GM19240 (cell line): ENCODE results near the gene IL6.

ENCODE experiments used
- DNase-seq: peaks from one replicate; pipeline ENCODE4 v3.0.0; 2011; ENCODE audit warnings: low spot score; ENCODE audit not compliant: insufficient read length

The IL6 gene

DNA sequence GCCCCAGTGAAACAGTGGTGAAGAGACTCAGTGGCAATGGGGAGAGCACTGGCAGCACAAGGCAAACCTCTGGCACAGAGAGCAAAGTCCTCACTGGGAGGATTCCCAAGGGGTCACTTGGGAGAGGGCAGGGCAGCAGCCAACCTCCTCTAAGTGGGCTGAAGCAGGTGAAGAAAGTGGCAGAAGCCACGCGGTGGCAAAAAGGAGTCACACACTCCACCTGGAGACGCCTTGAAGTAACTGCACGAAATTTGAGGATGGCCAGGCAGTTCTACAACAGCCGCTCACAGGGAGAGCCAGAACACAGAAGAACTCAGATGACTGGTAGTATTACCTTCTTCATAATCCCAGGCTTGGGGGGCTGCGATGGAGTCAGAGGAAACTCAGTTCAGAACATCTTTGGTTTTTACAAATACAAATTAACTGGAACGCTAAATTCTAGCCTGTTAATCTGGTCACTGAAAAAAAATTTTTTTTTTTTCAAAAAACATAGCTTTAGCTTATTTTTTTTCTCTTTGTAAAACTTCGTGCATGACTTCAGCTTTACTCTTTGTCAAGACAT, 574 bp upstream of the IL6 start:
- peak; percentile 33 for DNase-seq

DNA sequence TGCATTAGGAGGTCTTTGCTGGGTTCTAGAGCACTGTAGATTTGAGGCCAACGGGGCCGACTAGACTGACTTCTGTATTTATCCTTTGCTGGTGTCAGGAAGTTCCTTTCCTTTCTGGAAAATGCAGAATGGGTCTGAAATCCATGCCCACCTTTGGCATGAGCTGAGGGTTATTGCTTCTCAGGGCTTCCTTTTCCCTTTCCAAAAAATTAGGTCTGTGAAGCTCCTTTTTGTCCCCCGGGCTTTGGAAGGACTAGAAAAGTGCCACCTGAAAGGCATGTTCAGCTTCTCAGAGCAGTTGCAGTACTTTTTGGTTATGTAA, 675 bp downstream of the IL6 start:
- DNase-seq: no peak

GRCh38 chr7:22728401-22729029, 1.5 kb downstream of the IL6 start:
- no peak for DNase-seq

DNA sequence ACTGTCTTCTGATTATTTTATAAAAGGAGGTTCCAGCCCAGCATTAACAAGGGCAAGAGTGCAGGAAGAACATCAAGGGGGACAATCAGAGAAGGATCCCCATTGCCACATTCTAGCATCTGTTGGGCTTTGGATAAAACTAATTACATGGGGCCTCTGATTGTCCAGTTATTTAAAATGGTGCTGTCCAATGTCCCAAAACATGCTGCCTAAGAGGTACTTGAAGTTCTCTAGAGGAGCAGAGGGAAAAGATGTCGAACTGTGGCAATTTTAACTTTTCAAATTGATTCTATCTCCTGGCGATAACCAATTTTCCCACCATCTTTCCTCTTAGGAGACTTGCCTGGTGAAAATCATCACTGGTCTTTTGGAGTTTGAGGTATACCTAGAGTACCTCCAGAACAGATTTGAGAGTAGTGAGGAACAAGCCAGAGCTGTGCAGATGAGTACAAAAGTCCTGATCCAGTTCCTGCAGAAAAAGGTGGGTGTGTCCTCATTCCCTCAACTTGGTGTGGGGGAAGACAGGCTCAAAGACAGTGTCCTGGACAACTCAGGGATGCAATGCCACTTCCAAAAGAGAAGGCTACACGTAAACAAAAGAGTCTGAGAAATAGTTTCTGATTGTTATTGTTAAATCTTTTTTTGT, 2.3 kb downstream of the IL6 start:
- no peak for DNase-seq

DNA sequence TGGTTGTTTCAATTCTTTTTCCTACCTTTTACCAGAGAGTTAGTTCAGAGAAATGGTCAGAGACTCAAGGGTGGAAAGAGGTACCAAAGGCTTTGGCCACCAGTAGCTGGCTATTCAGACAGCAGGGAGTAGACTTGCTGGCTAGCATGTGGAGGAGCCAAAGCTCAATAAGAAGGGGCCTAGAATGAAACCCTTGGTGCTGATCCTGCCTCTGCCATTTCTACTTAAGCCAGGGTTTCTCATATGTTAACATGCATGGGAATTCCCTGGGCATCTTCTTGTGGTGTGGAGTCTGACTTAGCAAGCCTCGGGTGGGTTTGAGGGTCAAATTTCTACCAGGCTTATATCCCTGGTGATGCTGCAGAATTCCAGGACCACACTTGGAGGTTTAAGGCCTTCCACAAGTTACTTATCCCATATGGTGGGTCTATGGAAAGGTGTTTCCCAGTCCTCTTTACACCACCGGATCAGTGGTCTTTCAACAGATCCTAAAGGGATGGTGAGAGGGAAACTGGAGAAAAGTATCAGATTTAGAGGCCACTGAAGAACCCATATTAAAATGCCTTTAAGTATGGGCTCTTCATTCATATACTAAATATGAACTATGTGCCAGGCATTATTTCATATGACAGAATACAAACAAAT, 3.2 kb downstream of the IL6 start:
- DNase-seq: no peak

DNA sequence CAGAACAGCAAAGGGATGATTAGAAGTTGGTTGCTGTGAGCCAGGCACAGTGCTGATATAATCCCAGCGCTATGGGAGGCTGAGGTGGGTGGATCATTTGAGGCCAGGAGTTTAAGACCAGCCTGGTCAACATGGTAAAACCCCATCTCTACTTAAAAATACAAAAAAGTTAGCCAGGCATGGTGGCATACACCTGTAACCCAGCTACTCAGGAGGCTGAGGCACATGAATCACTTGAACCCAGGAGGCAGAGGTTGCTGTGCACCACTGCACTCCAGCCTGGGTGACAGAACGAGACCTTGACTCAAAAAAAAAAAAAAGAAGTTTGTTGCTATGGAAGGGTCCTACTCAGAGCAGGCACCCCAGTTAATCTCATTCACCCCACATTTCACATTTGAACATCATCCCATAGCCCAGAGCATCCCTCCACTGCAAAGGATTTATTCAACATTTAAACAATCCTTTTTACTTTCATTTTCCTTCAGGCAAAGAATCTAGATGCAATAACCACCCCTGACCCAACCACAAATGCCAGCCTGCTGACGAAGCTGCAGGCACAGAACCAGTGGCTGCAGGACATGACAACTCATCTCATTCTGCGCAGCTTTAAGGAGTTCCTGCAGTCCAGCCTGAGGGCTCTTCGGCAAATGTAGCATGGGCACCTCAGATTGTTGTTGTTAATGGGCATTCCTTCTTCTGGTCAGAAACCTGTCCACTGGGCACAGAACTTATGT, 4.1 kb downstream of the IL6 start:
- DNase-seq: no peak

DNA sequence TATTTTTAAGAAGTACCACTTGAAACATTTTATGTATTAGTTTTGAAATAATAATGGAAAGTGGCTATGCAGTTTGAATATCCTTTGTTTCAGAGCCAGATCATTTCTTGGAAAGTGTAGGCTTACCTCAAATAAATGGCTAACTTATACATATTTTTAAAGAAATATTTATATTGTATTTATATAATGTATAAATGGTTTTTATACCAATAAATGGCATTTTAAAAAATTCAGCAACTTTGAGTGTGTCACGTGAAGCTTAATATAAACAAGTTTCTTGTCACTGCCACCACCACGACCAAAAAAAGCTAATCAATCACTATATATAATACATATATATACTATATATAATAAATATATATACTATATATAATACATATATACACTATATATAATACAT, 4.8 kb downstream of the IL6 start:
- DNase-seq: no peak

DNA sequence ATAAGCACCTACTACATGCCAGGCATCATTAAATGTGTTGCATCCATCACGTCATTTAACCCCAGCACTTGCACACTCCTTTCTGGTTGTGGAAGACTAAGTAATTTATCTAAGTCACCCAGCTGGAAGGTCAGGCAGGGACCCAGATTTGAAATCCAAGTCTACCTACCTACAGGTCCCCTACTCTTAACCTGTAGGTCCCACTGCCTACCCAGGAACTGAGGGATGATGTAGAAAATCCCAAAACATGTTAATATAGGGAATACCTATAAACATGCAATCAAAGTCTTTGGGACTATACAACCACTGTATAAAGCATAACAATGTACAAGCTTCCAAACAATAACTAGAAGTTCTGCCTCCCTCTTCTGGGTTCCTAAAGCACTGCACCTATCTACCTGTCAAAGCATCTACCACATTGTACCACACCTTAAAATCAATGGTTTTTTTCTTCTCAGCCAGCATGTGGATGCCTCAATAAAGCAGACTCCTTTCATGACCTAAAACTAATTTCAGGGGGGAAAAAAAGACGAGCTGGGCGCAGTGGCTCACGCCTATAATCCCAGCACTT, 5.6 kb downstream of the IL6 start:
- DNase-seq: no peak

- DNase-seq: no peak
Observed at GRCh38 chr7:22733761-22734160, 6.8 kb downstream of the IL6 start.

DNA sequence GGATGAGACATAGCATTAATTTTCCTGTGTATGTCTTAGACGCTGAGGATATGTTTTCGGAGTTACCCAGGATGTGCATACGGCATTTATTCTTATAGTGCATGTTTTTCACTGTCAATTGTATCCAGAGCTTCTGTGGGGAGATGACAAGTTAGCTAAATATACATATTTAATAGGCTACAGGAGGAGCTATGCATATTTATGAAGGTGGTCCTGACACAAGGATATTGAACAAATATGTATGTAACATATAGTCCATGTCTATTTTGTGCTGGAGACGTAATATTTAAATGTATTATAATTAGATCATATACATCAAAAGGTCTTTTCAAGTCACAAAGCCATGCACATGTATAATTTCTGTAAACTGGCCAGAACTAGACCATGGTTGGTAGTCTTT, 16.0 kb downstream of the IL6 start:
- no peak for DNase-seq

- no peak for DNase-seq
Observed at GRCh38 chr7:22751341-22751740, 24.3 kb downstream of the IL6 start.

- DNase-seq: no peak
Observed at GRCh38 chr7:22757338-22757994, 30.5 kb downstream of the IL6 start.

DNA sequence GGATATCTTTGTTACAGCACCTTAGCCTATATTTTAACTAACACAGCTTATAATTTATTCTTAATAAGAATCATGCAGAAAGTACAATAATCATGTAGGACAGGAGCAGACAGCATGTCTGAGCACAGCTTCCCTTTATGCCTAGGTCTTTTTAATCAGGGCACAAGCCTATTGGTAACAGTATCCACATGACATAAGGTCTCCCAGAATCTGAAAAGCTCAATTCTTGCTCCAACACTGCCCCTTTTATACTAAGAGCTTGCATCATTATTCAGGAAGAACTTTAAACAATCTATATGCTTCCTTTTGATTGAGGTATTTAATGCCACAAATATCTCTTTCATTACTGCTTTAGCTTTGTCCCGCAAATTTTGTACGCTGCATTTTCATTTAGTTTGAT, 31.6 kb downstream of the IL6 start:
- DNase-seq: no peak

- no peak for DNase-seq
Observed at GRCh38 chr7:22759721-22760120, 32.7 kb downstream of the IL6 start.

GRCh38 chr7:22762866-22763265, 35.9 kb downstream of the IL6 start:
- DNase-seq: no peak

GRCh38 chr7:22765609-22766008, 38.6 kb downstream of the IL6 start:
- DNase-seq: peak; percentile 16

- no peak for DNase-seq
Observed at GRCh38 chr7:22771194-22771871, 44.3 kb downstream of the IL6 start.

DNA sequence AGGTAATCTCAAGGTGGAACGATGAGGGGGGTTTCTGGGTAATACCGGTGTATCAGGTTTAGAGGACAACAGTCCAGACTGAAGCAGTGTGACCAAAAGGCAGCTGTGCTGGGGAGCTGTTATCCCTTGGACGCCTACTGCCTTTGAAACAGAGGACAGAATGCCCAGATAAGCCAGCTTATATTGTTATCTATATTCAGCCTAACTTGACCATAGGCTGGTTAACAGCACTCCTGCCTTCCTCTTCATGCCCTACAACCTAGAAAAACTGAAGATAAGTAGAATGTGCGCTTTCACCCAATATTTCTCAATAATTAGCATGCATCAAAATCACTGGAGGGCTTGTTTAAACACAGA, 44.9 kb downstream of the IL6 start:
- DNase-seq: no peak

DNA sequence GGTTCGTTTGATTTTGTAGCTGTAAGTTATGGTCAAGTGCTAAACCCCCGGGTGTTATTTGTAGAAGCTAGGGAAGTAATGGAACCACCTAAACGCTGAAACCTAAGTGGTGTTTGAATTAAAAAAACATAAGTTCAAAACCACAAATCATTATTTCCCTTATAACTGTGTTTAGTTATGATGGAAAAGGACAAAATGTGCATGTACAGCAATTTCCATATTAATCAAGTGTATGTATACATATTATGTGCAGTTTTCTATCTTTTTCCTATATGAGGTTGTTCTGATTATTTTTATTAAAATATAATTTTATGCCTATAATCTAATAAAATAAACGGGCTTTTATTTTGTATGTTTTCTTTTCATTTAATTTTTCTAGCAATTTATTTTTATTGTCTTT, 45.9 kb downstream of the IL6 start:
- no peak for DNase-seq

GRCh38 chr7:22776964-22777363, 50.0 kb downstream of the IL6 start:
- DNase-seq: no peak
